IMR-90 (cell line): ENCODE measurements around the gene SLC6A17. TPM values are rescaled to one million over a fixed set of nuclear protein-coding genes. Genes with fewer than 3 reads are reported as not detected.

Experiments used
- ATAC-seq: fragments of 200-7000 bp; cut with Tn5 transposase; 2 replicates; pipeline ENCODE4 v1.9.1; 2020; ENCODE audit warnings: low read depth, mild to moderate bottlenecking, moderate library complexity
- BruUV-seq: library from RNA; stranded (reverse); fragments of 400-500 nt; replicated peaks from 2 replicates; lab custom pipeline; 2021; lab: Mats Ljungman, UMichigan
- CTCF ChIA-PET: fragments of 300-600 bp; formaldehyde crosslinking; extraction: SDS; loops from one replicate; lab custom pipeline; 2021; ENCODE audit warnings: antibody characterized with exemption; lab: Yijun Ruan, JAX
- POLR2A ChIA-PET: fragments of 300-600 bp; sonication (Branson Sonifier 250); formaldehyde crosslinking; loops from one replicate; lab custom pipeline; 2022; ENCODE audit warnings: antibody characterized with exemption; ENCODE audit not compliant: unreplicated experiment; lab: Charles Lee
- DNase-seq: peaks from one replicate; pipeline ENCODE4 v3.0.0; 2013
- H2AFZ ChIP-seq: replicated peaks from 2 replicates; pipeline ENCODE3; 2013; ENCODE audit warnings: low read length, mild to moderate bottlenecking; ENCODE audit not compliant: poor library complexity
- H2AK5ac ChIP-seq: 2 replicates; pipeline ENCODE4 v1.6.1; 2013; ENCODE audit warnings: low read depth, low read length, inconsistent platforms
- H2AK9ac ChIP-seq: replicated peaks from 2 replicates; pipeline ENCODE3; 2013; ENCODE audit warnings: mild to moderate bottlenecking, low read depth, low read length, moderate library complexity; ENCODE audit not compliant: poor library complexity
- H2BK120ac ChIP-seq: 2 replicates; pipeline ENCODE4 v1.6.1; 2013; ENCODE audit warnings: low read depth, low read length, inconsistent platforms
- H2BK15ac ChIP-seq: 3 replicates; pipeline ENCODE4 v1.6.1; 2013; ENCODE audit warnings: low read depth, low read length, inconsistent platforms
- H2BK20ac ChIP-seq: 2 replicates; pipeline ENCODE4 v1.6.1; 2013; ENCODE audit warnings: low read depth, mild to moderate bottlenecking, inconsistent platforms, low read length, moderate library complexity
- H2BK5ac ChIP-seq: 2 replicates; pipeline ENCODE4 v1.6.1; 2013; ENCODE audit warnings: mild to moderate bottlenecking, low read depth, low read length, inconsistent platforms; ENCODE audit not compliant: poor library complexity, severe bottlenecking
- H3K14ac ChIP-seq: replicated peaks from 2 replicates; pipeline ENCODE4 v1.6.1; 2013; ENCODE audit warnings: low read depth, low read length, inconsistent platforms
- H3K18ac ChIP-seq: 2 replicates; pipeline ENCODE4 v1.6.1; 2013; ENCODE audit warnings: low read depth, low read length, control low read depth
- H3K23ac ChIP-seq: 2 replicates; pipeline ENCODE4 v1.6.1; 2013; ENCODE audit warnings: low read depth, low read length, inconsistent platforms
- H3K27ac ChIP-seq: 2 replicates; pipeline ENCODE4 v1.5.1; 2013; ENCODE audit warnings: mild to moderate bottlenecking, control low read depth, low read length; ENCODE audit not compliant: insufficient read depth
- H3K27me3 ChIP-seq: 2 replicates; pipeline ENCODE4 v1.6.1; 2013; ENCODE audit warnings: low read length; ENCODE audit not compliant: control insufficient read depth, insufficient read depth
- H3K36me3 ChIP-seq: 2 replicates; pipeline ENCODE4 v1.6.1; 2013; ENCODE audit warnings: low read length, mixed read lengths; ENCODE audit not compliant: control insufficient read depth, insufficient read depth
- H3K4ac ChIP-seq: 2 replicates; pipeline ENCODE4 v1.6.1; 2013; ENCODE audit warnings: low read depth, low read length, inconsistent platforms
- H3K4me1 ChIP-seq: 2 replicates; pipeline ENCODE4 v1.6.1; 2013; ENCODE audit warnings: low read length, mixed read lengths; ENCODE audit not compliant: control insufficient read depth, insufficient read depth
- H3K4me2 ChIP-seq: 2 replicates; pipeline ENCODE4 v1.6.1; 2013; ENCODE audit warnings: low read depth, mild to moderate bottlenecking, control low read depth, low read length, moderate library complexity
- H3K4me3 ChIP-seq: 2 replicates; pipeline ENCODE4 v1.5.1; 2013; ENCODE audit warnings: low read depth, mild to moderate bottlenecking, control low read depth, low read length, moderate library complexity; ENCODE audit not compliant: insufficient read depth
- H3K56ac ChIP-seq: 2 replicates; pipeline ENCODE4 v1.6.1; 2013; ENCODE audit warnings: low read length, inconsistent platforms; ENCODE audit not compliant: insufficient read depth; ENCODE audit errors: extremely low read depth
- H3K79me1 ChIP-seq, 2 experiments: 2 replicates each; pipeline ENCODE4 v1.6.1; 2013; ENCODE audit warnings: low read length in 2 of 2, inconsistent platforms in 1 of 2, low read depth in 1 of 2
- H3K9ac ChIP-seq: 2 replicates; pipeline ENCODE4 v1.6.1; 2013; ENCODE audit warnings: low read depth, low read length, control low read depth
- H3K9me1 ChIP-seq: 2 replicates; pipeline ENCODE4 v1.6.1; 2013; ENCODE audit warnings: low read length, inconsistent platforms; ENCODE audit not compliant: insufficient read depth
- H3K9me3 ChIP-seq: 2 replicates; pipeline ENCODE4 v1.6.1; 2013; ENCODE audit warnings: low read length; ENCODE audit not compliant: control insufficient read depth, insufficient read depth
- H4K20me1 ChIP-seq: 2 replicates; pipeline ENCODE4 v1.6.1; 2013; ENCODE audit warnings: low read length, inconsistent platforms; ENCODE audit not compliant: insufficient read depth
- H4K5ac ChIP-seq: 2 replicates; pipeline ENCODE4 v1.6.1; 2013; ENCODE audit warnings: mild to moderate bottlenecking, low read depth, low read length, control low read depth
- H4K8ac ChIP-seq, 2 experiments: 2 replicates each; pipeline ENCODE4 v1.6.1; 2013; ENCODE audit warnings: low read depth in 2 of 2, low read length in 2 of 2, control low read depth in 1 of 2, inconsistent platforms in 1 of 2
- H4K91ac ChIP-seq: 2 replicates; pipeline ENCODE4 v1.6.1; 2013; ENCODE audit warnings: low read depth, low read length, inconsistent platforms; ENCODE audit not compliant: insufficient read depth
- BHLHE40 ChIP-seq: fragments of 150-350 bp; IDR thresholded peaks from 2 replicates; pipeline ENCODE4 v1.6.1; 2016; ENCODE audit warnings: mild to moderate bottlenecking, low read depth, low read length
- CEBPB ChIP-seq: IDR thresholded peaks from 2 replicates; pipeline ENCODE4 v1.6.1; 2012; ENCODE audit warnings: low read depth, low read length, improper control_type of control experiment
- CHD1 ChIP-seq: IDR thresholded peaks from 2 replicates; pipeline ENCODE4 v1.6.1; 2012; ENCODE audit warnings: low read depth, low read length, improper control_type of control experiment
- FOS ChIP-seq: fragments of 150-350 bp; IDR thresholded peaks from 2 replicates; pipeline ENCODE4 v1.6.1; 2016; ENCODE audit warnings: low read depth, low read length
- MAFK ChIP-seq: IDR thresholded peaks from 2 replicates; pipeline ENCODE4 v1.6.1; 2012; ENCODE audit warnings: low read depth, low read length, improper control_type of control experiment
- MAZ ChIP-seq: IDR thresholded peaks from 2 replicates; pipeline ENCODE4 v1.6.1; 2012; ENCODE audit warnings: low read depth, mild to moderate bottlenecking, low read length, improper control_type of control experiment, moderate library complexity, borderline replicate concordance
- POLR2A ChIP-seq: IDR thresholded peaks from 2 replicates; pipeline ENCODE4 v1.6.1; 2012; ENCODE audit warnings: mild to moderate bottlenecking, low read depth, low read length
- RAD21 ChIP-seq: IDR thresholded peaks from 2 replicates; pipeline ENCODE4 v1.6.1; 2012; ENCODE audit warnings: low read length, improper control_type of control experiment
- RFX5 ChIP-seq: IDR thresholded peaks from 2 replicates; pipeline ENCODE4 v1.8.0; 2012; ENCODE audit warnings: low read depth, mild to moderate bottlenecking, low read length, moderate library complexity
- SMC3 ChIP-seq: fragments of 150-350 bp; IDR thresholded peaks from 2 replicates; pipeline ENCODE4 v1.6.1; 2016; ENCODE audit warnings: low read depth, mild to moderate bottlenecking, antibody characterized with exemption, low read length, moderate library complexity
- WGBS, 2 experiments: methylation state at CpG; one replicate each; pipeline versions ENCODE4 v1.1.5 to v1.1.7; 2013; ENCODE audit warnings: missing lambda C conversion rate in 2 of 2; ENCODE audit not compliant: insufficient read length in 1 of 2; ENCODE audit errors: extremely low coverage in 2 of 2; 5-methylcytosine and 5-hydroxymethylcytosine counted together
- dilution Hi-C: fragments of 300-500 bp; cut with HindIII; formaldehyde crosslinking; loops from one replicate; pipeline ENCODE4 v1.14.3; 2018; ENCODE audit warnings: low sequenced_read_pairs; ENCODE audit not compliant: unreplicated experiment
- in situ Hi-C: fragments of 300-500 bp; cut with MboI; formaldehyde crosslinking; loops from 3 replicates; pipeline ENCODE4 v1.14.3; 2019; ENCODE audit warnings: low sequenced_read_pairs, inconsistent platforms, mixed read lengths
- intact Hi-C: fragments of 100-400 bp; cut with micrococcal nuclease; formaldehyde crosslinking; loops from 2 replicates; pipeline ENCODE4 v1.10.0; 2022
- polyA plus RNA-seq, 3 experiments: library from polyadenylated mRNA; depleted of rRNA; stranded (reverse); fragments of >200 nt; gene quantifications; 2 replicates each; pipeline ENCODE4 v1.2.3, GENCODE V29; 2012; ENCODE audit warnings: low replicate concordance in 1 of 3
- total RNA-seq: library from RNA; depleted of rRNA; stranded (reverse); fragments of >200 nt; gene quantifications from 2 replicates; pipeline ENCODE4 v1.2.3, GENCODE V29; 2012
- TF ChIP-seq, protein P1 (sequence below): fragments of 150-350 bp; IDR thresholded peaks from 2 replicates; pipeline ENCODE4 v1.6.1; 2017; ENCODE audit warnings: mild to moderate bottlenecking, antibody characterized with exemption, low read length, low read depth
- TF ChIP-seq, protein P2 (sequence below): conservative IDR thresholded peaks from 2 replicates; pipeline ENCODE4 v1.5.1; 2012; ENCODE audit warnings: mild to moderate bottlenecking, low read depth, low read length, improper control_type of control experiment

The SLC6A17 gene
- total and polyA plus RNA-seq, 2 of the 4 experiments (the other 2 are of a cell fraction), result 0.54 to 0.82 TPM

DNA sequence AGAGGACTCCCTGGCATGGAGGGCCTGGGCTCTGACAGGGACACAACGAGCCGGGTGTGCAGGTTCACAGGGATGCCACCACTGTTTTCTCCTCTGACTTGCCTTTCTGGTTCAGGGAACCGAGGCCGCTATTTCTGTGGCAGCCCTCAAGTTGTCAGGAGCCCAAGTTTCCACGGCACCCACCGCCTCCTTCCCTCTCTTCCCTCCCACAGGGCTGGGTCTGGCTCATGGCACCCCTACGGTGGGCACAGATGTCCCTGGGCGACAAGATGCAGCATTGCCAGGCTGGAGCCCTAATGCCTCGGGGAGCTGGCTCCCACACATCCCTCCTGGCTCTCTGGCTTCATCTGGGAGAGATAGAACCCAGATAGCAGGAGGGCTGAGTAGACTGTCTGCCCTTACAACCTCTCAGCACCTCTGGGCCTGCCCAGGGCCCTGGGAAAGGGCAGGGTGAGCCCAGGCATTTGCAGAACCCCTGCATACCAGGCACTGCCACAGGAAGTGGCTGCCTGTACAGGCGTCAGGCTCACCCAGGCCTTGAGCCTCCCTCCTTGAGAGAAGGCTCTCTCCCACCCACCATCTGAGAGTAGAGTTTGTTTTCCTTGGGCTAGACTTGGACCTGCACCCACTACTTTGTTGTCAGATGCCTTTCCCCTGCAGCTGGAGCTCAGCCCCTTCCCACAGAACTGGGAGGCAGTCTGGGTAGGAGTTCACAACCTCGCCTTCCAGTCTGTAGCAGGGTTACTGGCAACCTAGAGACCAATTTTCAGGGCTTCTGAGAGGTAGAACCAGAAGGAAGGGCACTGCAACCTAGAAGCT lies 80.3 kb downstream of the SLC6A17 start:
- ChIA-PET POLR2A (no interaction called here), CTCF (no interaction called here)
- Histone ChIP-seq H3K9me3 (no peaks in the 10 kb centered on the region), H3K4me3 (no peak overlapping the region), H2AFZ (no peak overlapping the region), H3K56ac (no peak overlapping the region), H4K91ac (no peak overlapping the region), H3K4me1 (peaks cover 4% of the 10 kb centered on the region; the same call in 1 of the 2 replicates), H2BK120ac (no peak overlapping the region), H3K9me1 (no peaks in the 10 kb centered on the region), H4K20me1 (no peaks in the 10 kb centered on the region), H3K27ac (no peak overlapping the region), H3K79me1 (no peaks in the 10 kb centered on the region), H2BK5ac (no peak overlapping the region), H3K23ac (no peak overlapping the region), H2BK20ac (no peak overlapping the region), H4K8ac (no peak overlapping the region), H3K14ac (no peak overlapping the region), H3K9ac (no peak overlapping the region), H3K27me3 (no peaks in the 10 kb centered on the region; the same call in 1 of the 2 replicates), H3K4me2 (no peak overlapping the region), H2AK9ac (no peak overlapping the region), H2AK5ac (no peak overlapping the region), H4K5ac (no peak overlapping the region), H3K18ac (no peak overlapping the region), H2BK15ac (no peak overlapping the region), H3K36me3 (no peaks in the 10 kb centered on the region), H3K4ac (no peak overlapping the region)
- TF ChIP-seq, protein P1, sequence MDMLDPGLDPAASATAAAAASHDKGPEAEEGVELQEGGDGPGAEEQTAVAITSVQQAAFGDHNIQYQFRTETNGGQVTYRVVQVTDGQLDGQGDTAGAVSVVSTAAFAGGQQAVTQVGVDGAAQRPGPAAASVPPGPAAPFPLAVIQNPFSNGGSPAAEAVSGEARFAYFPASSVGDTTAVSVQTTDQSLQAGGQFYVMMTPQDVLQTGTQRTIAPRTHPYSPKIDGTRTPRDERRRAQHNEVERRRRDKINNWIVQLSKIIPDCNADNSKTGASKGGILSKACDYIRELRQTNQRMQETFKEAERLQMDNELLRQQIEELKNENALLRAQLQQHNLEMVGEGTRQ, result no peak
- TF ChIP-seq CHD1 (no peak), MAFK (no peak), SMC3 (no peak), BHLHE40 (no peak), RFX5 (no peak), RAD21 (no peak), CEBPB (no peak), FOS (no peak), POLR2A (no peak), MAZ (no peak)
- TF ChIP-seq, protein P2, sequence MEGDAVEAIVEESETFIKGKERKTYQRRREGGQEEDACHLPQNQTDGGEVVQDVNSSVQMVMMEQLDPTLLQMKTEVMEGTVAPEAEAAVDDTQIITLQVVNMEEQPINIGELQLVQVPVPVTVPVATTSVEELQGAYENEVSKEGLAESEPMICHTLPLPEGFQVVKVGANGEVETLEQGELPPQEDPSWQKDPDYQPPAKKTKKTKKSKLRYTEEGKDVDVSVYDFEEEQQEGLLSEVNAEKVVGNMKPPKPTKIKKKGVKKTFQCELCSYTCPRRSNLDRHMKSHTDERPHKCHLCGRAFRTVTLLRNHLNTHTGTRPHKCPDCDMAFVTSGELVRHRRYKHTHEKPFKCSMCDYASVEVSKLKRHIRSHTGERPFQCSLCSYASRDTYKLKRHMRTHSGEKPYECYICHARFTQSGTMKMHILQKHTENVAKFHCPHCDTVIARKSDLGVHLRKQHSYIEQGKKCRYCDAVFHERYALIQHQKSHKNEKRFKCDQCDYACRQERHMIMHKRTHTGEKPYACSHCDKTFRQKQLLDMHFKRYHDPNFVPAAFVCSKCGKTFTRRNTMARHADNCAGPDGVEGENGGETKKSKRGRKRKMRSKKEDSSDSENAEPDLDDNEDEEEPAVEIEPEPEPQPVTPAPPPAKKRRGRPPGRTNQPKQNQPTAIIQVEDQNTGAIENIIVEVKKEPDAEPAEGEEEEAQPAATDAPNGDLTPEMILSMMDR, result no peak
- intact Hi-C loops, result no loop called here
- WGBS, 2 experiments, result no CpG with 5 or more reads among the region's 11 CpGs
- no peak for DNase-seq
- dilution Hi-C loops, result no loop called here
- BruUV-seq, result no TSS peak
- ATAC-seq, result no peak
- in situ Hi-C loops, result no loop called here
